HCT116 (cell line): ENCODE measurements around the gene CHCHD3. TPM values are rescaled to one million over a fixed set of nuclear protein-coding genes. Genes with fewer than 3 reads are reported as not detected.

Experiments
- ATAC-seq: fragments of 200-7000 bp; cut with Tn5 transposase; 2 replicates; pipeline ENCODE4 v1.9.1; 2020; ENCODE audit warnings: mild to moderate bottlenecking, moderate library complexity
- BruUV-seq: library from RNA; stranded (reverse); fragments of 400-500 nt; replicated peaks from 2 replicates; lab custom pipeline; 2021; lab: Mats Ljungman, UMichigan
- CTCF ChIA-PET: fragments of 300-600 bp; sonication (Branson Sonifier 250); formaldehyde crosslinking; loops from one replicate; lab custom pipeline; 2021; ENCODE audit warnings: antibody characterized with exemption; lab: Charles Lee
- POLR2A ChIA-PET: fragments of 300-600, 350-600 bp; sonication (Branson Sonifier 250); formaldehyde crosslinking; loops from one replicate; lab custom pipeline; 2021; ENCODE audit warnings: antibody characterized with exemption; lab: Charles Lee
- RAD21 ChIA-PET, 2 experiments: fragments of 300-600 bp; sonication (Branson Sonifier 250); formaldehyde crosslinking; loops; one replicate each; lab custom pipeline; 2023; ENCODE audit warnings: low total read pairs in 2 of 2; ENCODE audit not compliant: uncharacterized antibody in 2 of 2, unreplicated experiment in 2 of 2, low non-redundant PET in 1 of 2; lab: Charles Lee
- DNase-seq: peaks from one replicate; pipeline ENCODE4 v3.0.0-alpha.2; 2010; ENCODE audit warnings: low read depth, low spot score
- H2AFZ ChIP-seq: fragments of 200-600 bp; shearing (Covaris generic), sonication (generic); 2 replicates; pipeline ENCODE4 v1.6.1; 2017; ENCODE audit warnings: low read depth, mixed run types, mixed read lengths, antibody characterized with exemption, low read length; ENCODE audit not compliant: poor library complexity, severe bottlenecking
- H3K27ac ChIP-seq: 2 replicates; pipeline ENCODE4 v1.5.1; 2012; ENCODE audit warnings: low read depth, low read length
- H3K27me3 ChIP-seq: fragments of 200-600 bp; sonication (generic); 2 replicates; pipeline ENCODE4 v1.6.1; 2016; ENCODE audit warnings: mixed run types, low read length, mixed read lengths; ENCODE audit not compliant: insufficient read depth
- H3K36me3 ChIP-seq, 2 experiments: fragments of 200-500 bp in 1 of 2; fragments of 200-600 bp in 1 of 2; sonication (Bioruptor generic) in 1 of 2; sonication (generic) in 1 of 2; 2 replicates each; pipeline versions ENCODE4 v1.5.1 to v1.6.1; 2014 to 2016; ENCODE audit warnings: low read length in 2 of 2, inconsistent platforms in 1 of 2, mixed read lengths in 1 of 2, mixed run types in 1 of 2; ENCODE audit not compliant: insufficient read depth in 2 of 2, control insufficient read depth in 1 of 2
- H3K4me1 ChIP-seq, 2 experiments: fragments of 200-600 bp in 1 of 2; sonication (generic) in 1 of 2; 2 replicates each; pipeline versions ENCODE4 v1.5.1 to v1.6.1; 2012 to 2017; ENCODE audit warnings: low read length in 2 of 2, inconsistent platforms in 1 of 2, mild to moderate bottlenecking in 1 of 2, mixed read lengths in 1 of 2, mixed run types in 1 of 2, moderate library complexity in 1 of 2; ENCODE audit not compliant: insufficient read depth in 2 of 2, control insufficient read depth in 1 of 2
- H3K4me2 ChIP-seq: fragments of 200-600 bp; sonication (generic); 2 replicates; pipeline ENCODE4 v1.6.1; 2017; ENCODE audit warnings: mixed run types, low read length, mixed read lengths
- H3K4me3 ChIP-seq, 2 experiments: fragments of 200-600 bp in 1 of 2; sonication (generic) in 1 of 2; replicated peaks in 1 of 2; 2 replicates each; pipeline ENCODE4 v1.5.1; 2011 to 2016; ENCODE audit warnings: low read length in 2 of 2, control low read depth in 1 of 2, low read depth in 1 of 2, mild to moderate bottlenecking in 1 of 2, mixed read lengths in 1 of 2, mixed run types in 1 of 2
- H3K79me2 ChIP-seq: fragments of 200-600 bp; sonication (generic); 2 replicates; pipeline ENCODE4 v1.6.1; 2017; ENCODE audit warnings: mild to moderate bottlenecking, mixed run types, low read length, moderate library complexity, mixed read lengths; ENCODE audit not compliant: insufficient read depth
- H3K9ac ChIP-seq: fragments of 200-600 bp; sonication (generic); 2 replicates; pipeline ENCODE4 v1.6.1; 2016; ENCODE audit warnings: low read length, mixed read lengths
- H3K9me2 ChIP-seq: fragments of 200-600 bp; sonication (generic), shearing (Covaris generic); 2 replicates; pipeline ENCODE4 v1.6.1; 2017; ENCODE audit warnings: mixed run types, mild to moderate bottlenecking, moderate library complexity; ENCODE audit not compliant: insufficient read depth
- H3K9me3 ChIP-seq, 2 experiments: fragments of 200-500 bp in 1 of 2; fragments of 200-600 bp in 1 of 2; sonication (Bioruptor generic) in 1 of 2; sonication (generic) in 1 of 2; 2 replicates each; pipeline ENCODE4 v1.6.1; 2014 to 2017; ENCODE audit warnings: low read length in 2 of 2, mixed read lengths in 2 of 2, inconsistent platforms in 1 of 2, low read depth in 1 of 2, mild to moderate bottlenecking in 1 of 2, mixed run types in 1 of 2, moderate library complexity in 1 of 2; ENCODE audit not compliant: control insufficient read depth in 1 of 2, insufficient read depth in 1 of 2
- H4K20me1 ChIP-seq: fragments of 200-600 bp; sonication (generic), shearing (Covaris generic); 2 replicates; pipeline ENCODE4 v1.6.1; 2017; ENCODE audit warnings: mixed run types, mild to moderate bottlenecking, moderate library complexity; ENCODE audit not compliant: insufficient read depth
- ATF3 ChIP-seq: IDR thresholded peaks from 2 replicates; pipeline ENCODE4 v1.6.1; 2012
- CBX3 ChIP-seq: IDR thresholded peaks from 2 replicates; pipeline ENCODE4 v1.6.1; 2012; ENCODE audit warnings: low read depth
- CEBPB ChIP-seq: IDR thresholded peaks from 2 replicates; pipeline ENCODE4 v1.6.1; 2012; ENCODE audit warnings: low read depth
- CTCF ChIP-seq, 3 experiments: fragments of 200-600 bp in 1 of 3; sonication (generic) in 1 of 3; IDR thresholded peaks in 2 of 3; conservative IDR thresholded peaks in 1 of 3; 2 replicates each; pipeline ENCODE4 v1.5.1; 2012 to 2017; ENCODE audit warnings: low read depth in 2 of 3, low read length in 2 of 3, antibody characterized with exemption in 1 of 3, borderline replicate concordance in 1 of 3, control low read depth in 1 of 3, mild to moderate bottlenecking in 1 of 3, mixed read lengths in 1 of 3, mixed run types in 1 of 3, moderate library complexity in 1 of 3; ENCODE audit not compliant: insufficient read depth in 1 of 3
- EZH2 ChIP-seq: fragments of 200-600 bp; sonication (generic); IDR thresholded peaks from 2 replicates; pipeline ENCODE4 v1.6.1; 2017; ENCODE audit warnings: antibody characterized with exemption, mixed run types
- EZH2phosphoT487 ChIP-seq: fragments of 200-600 bp; IDR thresholded peaks from 2 replicates; pipeline ENCODE4 v1.6.1; 2018; ENCODE audit warnings: antibody characterized with exemption, borderline replicate concordance
- FOSL1 ChIP-seq: IDR thresholded peaks from 2 replicates; pipeline ENCODE4 v1.6.1; 2012; ENCODE audit warnings: low read depth
- JUND ChIP-seq: IDR thresholded peaks from 2 replicates; pipeline ENCODE4 v1.6.1; 2012
- MAX ChIP-seq: IDR thresholded peaks from 2 replicates; pipeline ENCODE4 v1.6.1; 2012
- POLR2A ChIP-seq: IDR thresholded peaks from 2 replicates; pipeline ENCODE4 v1.7.0; 2011; ENCODE audit warnings: borderline replicate concordance; ENCODE audit not compliant: insufficient read depth, insufficient read length; ENCODE audit errors: extremely low read depth
- POLR2AphosphoS5 ChIP-seq: IDR thresholded peaks from 2 replicates; pipeline ENCODE4 v1.6.1; 2011; ENCODE audit warnings: mild to moderate bottlenecking, low read depth, low read length, moderate library complexity
- RAD21 ChIP-seq: IDR thresholded peaks from 2 replicates; pipeline ENCODE4 v1.6.1; 2012; ENCODE audit warnings: low read depth, mild to moderate bottlenecking
- SIN3A ChIP-seq: IDR thresholded peaks from 2 replicates; pipeline ENCODE4 v1.6.1; 2012; ENCODE audit warnings: low read depth
- SP1 ChIP-seq: IDR thresholded peaks from 2 replicates; pipeline ENCODE4 v1.6.1; 2012; ENCODE audit warnings: low read depth
- TCF7L2 ChIP-seq: IDR thresholded peaks from 2 replicates; pipeline ENCODE4 v1.7.0; 2011; ENCODE audit warnings: borderline replicate concordance, inconsistent platforms; ENCODE audit not compliant: insufficient read depth, insufficient read length; ENCODE audit errors: extremely low read depth
- YY1 ChIP-seq: IDR thresholded peaks from 2 replicates; pipeline ENCODE4 v1.6.1; 2011; ENCODE audit warnings: low read length, low read depth, moderate library complexity, mild to moderate bottlenecking; ENCODE audit not compliant: insufficient replicate concordance; ENCODE audit errors: extremely low read depth
- ZNF274 ChIP-seq: fragments of 200-500 bp; sonication (Bioruptor generic); IDR thresholded peaks from 2 replicates; pipeline ENCODE4 v1.6.1; 2014; ENCODE audit warnings: mild to moderate bottlenecking, low read depth, low read length, inconsistent platforms
- intact Hi-C: fragments of 100-400 bp; cut with micrococcal nuclease; formaldehyde crosslinking; loops from 2 replicates; pipeline ENCODE4 v1.10.0; 2022
- total RNA-seq: library from RNA; stranded (reverse); gene quantifications from one replicate; pipeline ENCODE4 v1.2.1, GENCODE V29; 2021; ENCODE audit not compliant: unreplicated experiment

Gene CHCHD3
- total RNA-seq, 1 experiment from 2014 or later = 73.5 TPM

- H3K4me3 ChIP-seq = no peak overlapping the region
Measured at GRCh38 chr7:132919771-132920170, 162.1 kb downstream of the CHCHD3 start.

GRCh38 chr7:132915647-132916046 lies 166.2 kb downstream of the CHCHD3 start:
- RAD21 ChIA-PET = no interaction called here
- Histone ChIP-seq H3K4me2 (no peak overlapping the region), H3K9ac (no peak overlapping the region), H3K36me3 (no peaks in the 10 kb centered on the region), H3K79me2 (0 out of 2 replicates have a peak, but pooled peaks cover 3% of the 10 kb centered on the region), H3K27me3 (no peaks in the 10 kb centered on the region), H3K9me2 (no peaks in the 10 kb centered on the region), H3K9me3 (no peaks in the 10 kb centered on the region), H2AFZ (no peak overlapping the region), H3K4me3 (no peak overlapping the region), H3K27ac (no peak overlapping the region), H3K4me1 (no peaks in the 10 kb centered on the region), H4K20me1 (no peaks in the 10 kb centered on the region)
- no peak for DNase-seq
- no peak for ATAC-seq
- CTCF ChIA-PET = no interaction called here
- POLR2A ChIA-PET = no interaction called here
- BruUV-seq = no TSS peak
- intact Hi-C loops = no loop called here
- TF ChIP-seq POLR2A (no peak), EZH2 (no peak), YY1 (no peak), POLR2AphosphoS5 (no peak), EZH2phosphoT487 (no peak), TCF7L2 (no peak), RAD21 (no peak), CBX3 (no peak), MAX (no peak), CTCF (IDR thresholded peaks at IDR 0.05 in 2 of 3, conservative IDR thresholded peaks at IDR 0.05 in 1 of 3; ENCODE audit: borderline replicate concordance in 1 of 3, insufficient read depth in 1 of 3, low read depth in 2 of 3, low read length in 2 of 3) (no peak), CEBPB (no peak), JUND (no peak)

More at GRCh38 chr7:132919771-132920170, 162.1 kb downstream of the CHCHD3 start:
- no TSS peak for BruUV-seq
- intact Hi-C loops = no loop called here
- no peaks in the 10 kb centered on the region for H3K36me3 ChIP-seq
- H4K20me1 ChIP-seq = no peaks in the 10 kb centered on the region
- H3K79me2 ChIP-seq = no peaks in the 10 kb centered on the region; the same call in none of the 2 replicates
- no peaks in the 10 kb centered on the region for H3K27me3 ChIP-seq
- H3K9ac ChIP-seq = no peak overlapping the region
- POLR2A ChIA-PET = no interaction called here
- H2AFZ ChIP-seq = no peak overlapping the region
- RAD21 ChIA-PET = no interaction called here
- H3K4me1 ChIP-seq = no peaks in the 10 kb centered on the region
- no peaks in the 10 kb centered on the region for H3K9me3 ChIP-seq
- no peak for TF ChIP-seq JUND
- TF ChIP-seq CBX3 = no peak
- no peak for TF ChIP-seq SP1
- TF ChIP-seq POLR2AphosphoS5 = no peak
- TF ChIP-seq EZH2 = no peak
- no peak for TF ChIP-seq TCF7L2
- TF ChIP-seq MAX = no peak
- TF ChIP-seq ZNF274 = no peak
- no peak for TF ChIP-seq SIN3A
- TF ChIP-seq FOSL1 = no peak
- no peak for TF ChIP-seq ATF3
- no peak for TF ChIP-seq EZH2phosphoT487
- TF ChIP-seq, all 23 proteins: peak for 0
- H3K4me2 ChIP-seq = no peak overlapping the region
- DNase-seq (no peak), ATAC-seq (no peak)
- CTCF ChIA-PET = no interaction called here
- H3K9me2 ChIP-seq = no peaks in the 10 kb centered on the region
- no peak overlapping the region for H3K27ac ChIP-seq
